Glomerular endothelial cell (primary cell): Measurements from ENCODE around the gene MRPL4. TPM values are rescaled to one million over a fixed set of nuclear protein-coding genes. Genes with fewer than 3 reads are reported as not detected.
A peak's percentile ranks its signal among the peaks of the same experiment; 100 is the strongest.

Source experiments
- DNase-seq: peaks from one replicate; pipeline ENCODE4 v3.0.0-alpha.2; 2011; ENCODE audit warnings: low read depth, low spot score; ENCODE audit errors: extremely low read depth
- total RNA-seq: library from RNA; depleted of rRNA; stranded (reverse); fragments of >200 nt; gene quantifications from 2 replicates; pipeline ENCODE4 v1.2.3, GENCODE V29; 2015

Gene MRPL4
- 68.0 and 68.1 TPM in 2 replicates for total RNA-seq

- DNase-seq: peak; percentile 94
Observed at GRCh38 chr19:10251792-10252694, at the start of gene MRPL4. Gene MRPL4, plus strand, starts transcription at chr19:10252214. Its CDS starts 40 bp downstream, at chr19:10252254.

DNA sequence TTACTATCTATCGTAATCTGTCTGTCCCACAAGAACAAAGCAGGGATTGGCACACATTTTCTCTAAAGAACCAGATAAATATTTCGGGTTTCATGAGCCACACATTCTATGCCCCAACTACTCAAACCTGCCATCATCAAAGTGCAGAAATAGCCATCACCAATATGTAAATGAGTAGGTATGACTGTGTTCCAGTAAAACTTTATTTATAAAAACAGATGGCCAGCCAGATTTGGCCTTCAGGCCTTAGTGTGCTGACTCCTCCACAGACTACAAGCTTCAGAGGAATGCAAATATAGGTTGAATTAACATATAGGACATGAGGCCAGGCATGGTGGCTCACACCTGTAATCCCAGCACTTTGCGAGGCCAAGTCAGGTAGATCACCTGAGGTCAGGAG is 48.3 kb upstream of the MRPL4 start:
- no peak for DNase-seq

DNA sequence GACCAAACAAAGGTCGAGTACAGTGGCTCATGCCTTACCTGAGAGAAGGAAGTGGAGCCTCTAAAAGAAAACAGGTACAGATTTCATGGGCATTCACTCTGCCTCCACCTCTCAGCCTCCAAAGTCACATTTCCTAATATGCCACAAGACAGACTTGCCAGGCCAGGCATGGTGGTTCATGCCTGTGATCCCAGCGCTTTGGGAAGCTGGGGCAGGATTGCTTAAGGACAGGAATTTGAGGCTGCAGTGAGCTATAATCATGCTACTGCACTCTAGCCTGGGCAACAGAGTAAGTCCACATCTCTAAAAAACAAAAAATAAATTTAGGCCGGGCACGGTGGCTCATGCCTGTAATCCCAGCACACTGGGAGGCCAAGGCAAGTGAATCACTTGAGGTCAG is 46.4 kb upstream of the MRPL4 start:
- DNase-seq: no peak

GRCh38 chr19:10206226-10206885 is 45.7 kb upstream of the MRPL4 start:
- DNase-seq: no peak

- DNase-seq: no peak
Observed at GRCh38 chr19:10207026-10207425, 45.0 kb upstream of the MRPL4 start.

GRCh38 chr19:10209315-10209714 is 42.7 kb upstream of the MRPL4 start:
- no peak for DNase-seq

- no peak for DNase-seq
Observed at GRCh38 chr19:10211061-10211460, 41.0 kb upstream of the MRPL4 start.

DNA sequence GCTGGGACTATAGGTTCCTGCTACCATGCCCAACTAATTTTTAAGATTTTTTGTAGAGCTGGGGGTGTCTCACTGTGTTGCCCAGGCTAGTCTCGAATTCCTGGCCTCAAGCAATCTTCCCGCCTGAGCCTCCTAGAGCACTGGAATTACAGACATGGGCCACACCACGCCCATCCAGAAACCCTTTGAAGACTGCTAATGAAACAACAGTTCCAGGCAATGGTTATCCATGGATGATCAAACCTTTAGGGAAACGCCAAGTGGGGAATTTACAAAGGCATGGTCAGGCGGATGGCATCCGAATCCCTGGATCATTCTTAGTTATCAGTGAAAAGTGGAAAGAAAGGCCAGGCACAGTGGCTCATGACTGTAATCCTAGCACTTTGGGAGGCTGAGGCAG is 40.3 kb upstream of the MRPL4 start:
- DNase-seq: no peak

DNA sequence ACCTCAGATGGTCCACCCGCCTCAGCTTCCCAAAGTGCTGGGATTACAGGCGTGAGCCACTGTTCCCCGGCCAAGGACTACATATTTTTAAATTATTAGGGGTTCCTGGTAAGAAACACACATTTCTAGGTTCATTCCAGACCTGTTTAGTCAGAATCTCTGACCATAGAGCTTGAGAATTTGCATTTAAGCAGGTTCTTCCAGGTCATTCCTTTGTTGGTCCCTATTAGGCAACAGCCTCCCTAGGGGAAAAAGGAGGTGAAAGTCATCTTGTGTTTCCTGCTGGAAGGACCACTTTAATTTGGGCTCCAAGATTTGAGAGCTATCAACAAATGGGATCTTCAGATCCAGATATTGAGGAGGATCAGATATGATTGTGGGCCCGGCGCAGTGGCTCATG is 37.2 kb upstream of the MRPL4 start:
- no peak for DNase-seq

- no peak for DNase-seq
Observed at GRCh38 chr19:10217085-10217484, 34.9 kb upstream of the MRPL4 start.

DNA sequence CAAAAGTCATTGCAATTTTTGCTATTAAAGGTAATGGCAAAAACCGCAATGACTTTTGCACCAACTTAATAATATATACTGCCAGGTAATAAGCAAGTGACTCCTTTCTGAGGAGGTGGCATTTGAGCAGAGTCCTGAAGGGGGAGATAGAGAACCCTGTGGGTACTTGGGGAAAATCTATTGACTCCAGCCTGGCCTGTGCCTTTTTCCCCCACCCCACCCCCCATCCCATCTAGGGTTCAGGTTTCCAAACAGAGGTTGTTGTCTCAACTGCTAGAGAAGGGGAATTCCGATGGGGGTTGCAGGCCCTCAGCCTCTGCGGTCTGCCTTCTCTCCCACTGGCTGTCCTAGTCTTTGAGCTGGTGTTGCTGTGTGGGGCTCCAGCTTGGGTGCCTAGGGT is 32.3 kb upstream of the MRPL4 start:
- no peak for DNase-seq

DNA sequence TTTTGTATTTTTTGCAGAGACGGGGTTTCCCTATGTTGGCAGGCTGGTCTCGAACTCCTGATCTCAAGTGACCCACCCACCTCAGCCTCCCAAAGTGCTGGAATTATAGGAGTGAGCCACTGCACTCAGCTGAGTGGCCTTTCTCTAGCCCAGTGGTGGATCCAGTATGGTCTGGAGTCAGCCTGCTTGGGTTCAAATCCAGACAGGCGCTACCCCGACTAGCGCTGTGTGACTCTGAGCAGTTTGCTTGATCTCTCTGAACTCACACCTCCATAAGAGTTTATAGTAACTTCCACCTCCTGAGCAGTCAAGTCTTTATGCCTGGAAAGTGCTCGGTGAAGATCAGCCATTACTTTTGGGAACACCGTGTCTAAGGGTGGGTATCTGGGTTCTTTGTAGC is 31.3 kb upstream of the MRPL4 start:
- no peak for DNase-seq

DNA sequence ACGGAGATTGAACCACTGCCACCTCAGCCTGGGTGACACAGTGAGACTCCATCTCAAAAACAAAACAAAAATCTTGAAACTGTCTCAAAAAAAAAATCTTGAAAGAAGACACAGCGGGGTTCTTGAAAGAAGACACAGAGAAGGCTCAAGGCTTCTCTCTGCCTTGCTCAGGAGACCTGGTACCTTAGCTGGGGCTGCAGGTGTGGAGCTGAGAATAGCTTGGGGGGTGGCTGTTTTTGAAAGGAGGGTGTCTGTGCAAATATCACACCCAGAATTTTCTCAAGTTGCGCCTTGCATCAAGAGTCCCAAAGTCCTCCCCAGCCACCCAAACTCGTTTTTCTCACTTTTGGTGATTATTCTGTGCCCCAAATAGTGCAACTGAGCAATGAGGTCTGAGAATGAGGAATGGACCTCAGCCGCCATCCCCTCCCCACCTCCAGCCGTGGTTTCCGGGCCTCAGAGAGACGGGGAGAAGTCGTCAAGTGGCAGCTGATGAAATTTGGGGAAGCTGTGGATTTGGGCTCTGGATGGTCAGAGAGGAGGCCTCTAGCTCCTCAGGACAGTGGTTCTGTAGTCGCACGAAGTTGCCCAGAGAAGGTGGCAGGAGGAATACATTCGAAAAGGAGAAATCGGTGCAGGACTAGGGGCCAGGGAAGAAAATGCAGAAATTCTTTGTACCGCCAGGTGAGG is 29.7 kb upstream of the MRPL4 start:
- DNase-seq: no peak

DNA sequence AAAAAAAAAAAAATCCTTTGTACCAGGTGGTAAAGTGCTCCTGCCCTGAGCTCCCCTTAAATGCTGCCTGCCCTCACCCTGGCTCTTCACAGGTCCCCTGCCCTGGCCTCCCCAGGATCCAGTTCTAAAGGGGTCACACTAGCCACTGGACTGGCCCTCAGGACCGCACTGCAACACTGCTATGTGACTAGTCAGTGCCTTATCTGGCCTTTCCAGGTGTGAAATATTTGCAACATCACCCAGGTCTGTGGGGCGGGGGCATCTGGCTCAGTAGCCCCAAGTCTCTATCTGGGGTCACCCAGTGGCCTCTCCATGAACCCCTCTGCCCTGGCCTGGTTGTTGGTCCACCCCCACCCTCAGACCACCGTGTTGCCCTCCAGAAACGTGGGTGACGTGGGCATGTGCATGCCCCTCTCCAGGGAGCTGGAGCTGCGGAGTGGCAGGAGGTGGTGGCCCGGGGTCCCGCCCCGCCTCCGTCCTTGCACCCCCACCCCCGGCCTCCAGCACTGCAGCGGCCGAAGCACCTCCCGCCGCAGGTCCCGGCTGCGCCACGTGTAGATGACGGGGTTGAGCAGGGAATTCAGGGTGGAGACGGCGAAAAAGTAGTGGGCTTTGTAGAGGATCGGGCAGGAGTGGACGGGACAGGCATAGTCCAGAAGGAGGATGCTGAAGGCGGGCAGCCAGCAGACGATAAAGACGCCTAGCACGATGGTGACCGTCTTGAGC is 28.4 kb upstream of the MRPL4 start:
- DNase-seq: no peak

GRCh38 chr19:10224337-10224736 is 27.7 kb upstream of the MRPL4 start:
- DNase-seq: no peak

DNA sequence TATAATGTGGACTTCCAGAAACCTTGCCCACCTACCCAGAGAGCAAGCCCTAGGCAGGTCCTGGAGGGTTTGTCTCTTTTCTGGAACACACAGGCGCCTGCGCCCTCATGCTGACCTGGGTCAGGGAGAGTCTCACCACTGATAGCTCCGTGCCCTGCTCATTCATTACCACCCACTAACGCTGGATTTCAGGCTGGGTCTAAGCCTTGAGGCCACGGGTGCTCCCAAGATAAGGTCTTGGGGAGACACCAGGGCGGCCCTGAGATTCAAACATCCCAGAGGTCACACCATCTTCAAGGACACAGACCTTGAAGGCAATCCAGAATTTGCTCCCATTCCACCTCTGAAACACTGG is 26.0 kb upstream of the MRPL4 start:
- DNase-seq: no peak

DNA sequence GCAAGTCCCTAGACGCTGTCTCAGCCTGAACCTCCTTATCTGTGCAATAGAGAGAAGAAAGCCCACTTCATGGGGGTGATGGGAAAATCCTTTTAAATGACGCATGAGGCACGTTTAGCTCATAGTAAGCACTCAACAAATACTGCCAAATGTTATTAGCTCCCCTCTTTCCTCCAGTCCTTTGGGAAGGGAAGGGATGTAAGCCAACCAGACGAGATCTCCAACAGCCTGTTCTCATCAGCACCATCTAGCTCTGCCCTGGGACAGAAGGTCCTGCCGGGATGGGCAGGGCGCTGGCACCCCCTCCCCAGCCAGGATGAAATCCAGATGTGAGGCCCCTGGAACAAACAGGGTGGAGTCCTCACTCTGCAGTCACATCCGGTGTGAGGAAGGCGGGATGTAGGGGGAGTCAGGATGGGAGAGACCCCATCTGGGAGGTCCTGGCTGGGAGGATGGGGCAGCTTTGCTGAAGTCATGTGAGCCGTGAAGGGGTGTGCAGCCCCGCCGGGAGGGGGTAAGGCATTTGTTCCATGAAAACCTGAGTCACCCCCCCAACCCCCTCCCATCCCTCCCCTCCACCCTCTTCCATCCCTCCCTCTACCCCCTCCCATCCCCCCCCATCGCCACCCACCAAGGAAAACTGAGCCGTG is 25.5 kb upstream of the MRPL4 start:
- no peak for DNase-seq

GRCh38 chr19:10227026-10227971 is 24.7 kb upstream of the MRPL4 start:
- DNase-seq: no peak

GRCh38 chr19:10228393-10228792 is 23.6 kb upstream of the MRPL4 start:
- no peak for DNase-seq
